Neural cell (in vitro differentiated cells): ENCODE measurements around the gene TAF1A.

Source experiments
- CTCF ChIP-seq: fragments of 450-650 bp; IDR thresholded peaks from 2 replicates; pipeline ENCODE4 v1.5.1; 2014; ENCODE audit warnings: antibody characterized with exemption, mild to moderate bottlenecking, moderate library complexity; ENCODE audit not compliant: poor library complexity, severe bottlenecking
- EP300 ChIP-seq: fragments of 450-650 bp; conservative IDR thresholded peaks from 2 replicates; pipeline ENCODE4 v1.6.1; 2014; ENCODE audit warnings: antibody characterized with exemption, mild to moderate bottlenecking, moderate library complexity; ENCODE audit not compliant: poor library complexity, severe bottlenecking
- EZH2 ChIP-seq: fragments of 200-600, 300-800 bp; shearing (Covaris generic), sonication (generic); IDR thresholded peaks from 2 replicates; pipeline ENCODE4 v1.6.1; 2014; ENCODE audit warnings: antibody characterized with exemption, low read length, borderline replicate concordance, mild to moderate bottlenecking; ENCODE audit not compliant: insufficient read depth, poor library complexity, severe bottlenecking
- MXI1 ChIP-seq: fragments of 450-650 bp; conservative IDR thresholded peaks from 2 replicates; pipeline ENCODE4 v1.6.1; 2014; ENCODE audit warnings: antibody characterized with exemption, mild to moderate bottlenecking; ENCODE audit not compliant: poor library complexity, severe bottlenecking
- POLR2AphosphoS5 ChIP-seq: IDR thresholded peaks from 2 replicates; pipeline ENCODE4 v1.6.1; 2012
- RAD21 ChIP-seq: fragments of 450-650 bp; conservative IDR thresholded peaks from 2 replicates; pipeline ENCODE4 v1.6.1; 2014; ENCODE audit warnings: antibody characterized with exemption, mild to moderate bottlenecking, moderate library complexity
- REST ChIP-seq: IDR thresholded peaks from 2 replicates; pipeline ENCODE4 v1.6.1; 2012; ENCODE audit warnings: borderline replicate concordance
- SMC3 ChIP-seq: fragments of 450-650 bp; conservative IDR thresholded peaks from 2 replicates; pipeline ENCODE4 v1.6.1; 2014; ENCODE audit warnings: antibody characterized with exemption, mild to moderate bottlenecking, moderate library complexity; ENCODE audit not compliant: poor library complexity
- TAF1 ChIP-seq: IDR thresholded peaks from 2 replicates; pipeline ENCODE4 v1.6.1; 2012; ENCODE audit warnings: low read depth

GRCh38 chr1:222582099-222582774 is 7.5 kb downstream of the TAF1A start:
- TF ChIP-seq CTCF (no peak), POLR2AphosphoS5 (no peak), SMC3 (no peak), EP300 (no peak), RAD21 (no peak), EZH2 (no peak), TAF1 (no peak), REST (no peak), MXI1 (no peak)
